Caki2 (cell line): ENCODE results near the gene MCUR1. TPM values are rescaled to one million over a fixed set of nuclear protein-coding genes. Genes with fewer than 3 reads are reported as not detected.
"Not testable (repeated sequence)": the region's sequence is repeated elsewhere in the genome, so short reads cannot be mapped to it uniquely, and the experiment has no call there.

ENCODE experiments used
- DNase-seq: peaks from one replicate; pipeline ENCODE4 v3.0.0-alpha.2; 2015; ENCODE audit warnings: low read depth
- in situ Hi-C: cut with HindIII; loops from 2 replicates; pipeline ENCODE4 v1.10.0; 2016; ENCODE audit warnings: low sequenced_read_pairs, low pct_unique_long_range_greater_than_20kb, mixed read lengths
- total RNA-seq: library from RNA; depleted of rRNA; stranded (reverse); fragments of >200 nt; shearing (Covaris generic); gene quantifications from 2 replicates; pipeline ENCODE4 v1.2.3, GENCODE V29; 2014; ENCODE audit warnings: low replicate concordance; rRNA removed

Gene MCUR1
- 21.6 and 26.5 TPM in 2 replicates for total RNA-seq

- in situ Hi-C loops, result no loop called here
- peak; percentile 91 for DNase-seq
Measured at GRCh38 chr6:13814176-13814937, at the start of gene MCUR1. Gene MCUR1, minus strand, starts transcription at chr6:13814557. Its CDS starts 128 bp downstream, at chr6:13814429.

GRCh38 chr6:13863699-13864155 lies 49.4 kb upstream of the MCUR1 start:
- peak; percentile 26 for DNase-seq
- in situ Hi-C loops, result no loop called here

- peak; percentile 18 for DNase-seq
- in situ Hi-C loops, result not testable (repeated sequence)
Measured at GRCh38 chr6:13860556-13861185, 46.3 kb upstream of the MCUR1 start.

DNA sequence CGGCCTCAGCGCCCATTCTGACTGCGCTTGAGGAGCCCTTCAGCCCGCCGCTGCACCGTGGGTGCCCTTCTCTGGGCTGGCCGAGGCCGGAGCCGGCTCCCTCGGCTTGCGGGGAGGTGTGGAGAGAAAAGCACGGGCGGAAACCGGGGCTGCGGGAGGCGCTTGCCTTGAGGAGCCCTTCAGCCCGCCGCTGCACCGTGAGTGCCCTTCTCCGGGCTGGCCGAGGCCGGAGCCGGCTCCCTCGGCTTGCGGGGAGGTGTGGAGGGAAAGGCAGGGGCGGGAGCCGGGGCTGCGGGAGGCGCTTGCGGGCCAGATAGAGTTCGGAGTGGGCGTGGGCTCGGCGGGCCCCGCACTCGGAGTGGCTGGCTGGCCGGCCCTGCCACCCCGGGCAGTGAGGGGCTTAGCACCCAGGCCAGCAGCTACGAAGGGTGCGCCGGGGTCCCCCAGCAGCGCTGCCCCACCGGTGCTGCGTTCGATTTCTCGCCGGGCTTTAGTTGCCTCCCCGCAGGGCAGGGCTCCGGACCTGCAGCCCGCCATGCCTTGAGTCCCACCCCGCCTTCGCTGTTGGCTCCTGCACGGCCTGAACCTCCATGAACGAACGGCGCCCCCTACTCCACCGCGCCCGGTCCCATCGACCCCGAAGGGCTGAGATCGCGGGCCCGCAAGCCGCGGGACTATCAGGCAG lies 45.7 kb upstream of the MCUR1 start:
- in situ Hi-C loops, result no loop called here
- no peak for DNase-seq

DNA sequence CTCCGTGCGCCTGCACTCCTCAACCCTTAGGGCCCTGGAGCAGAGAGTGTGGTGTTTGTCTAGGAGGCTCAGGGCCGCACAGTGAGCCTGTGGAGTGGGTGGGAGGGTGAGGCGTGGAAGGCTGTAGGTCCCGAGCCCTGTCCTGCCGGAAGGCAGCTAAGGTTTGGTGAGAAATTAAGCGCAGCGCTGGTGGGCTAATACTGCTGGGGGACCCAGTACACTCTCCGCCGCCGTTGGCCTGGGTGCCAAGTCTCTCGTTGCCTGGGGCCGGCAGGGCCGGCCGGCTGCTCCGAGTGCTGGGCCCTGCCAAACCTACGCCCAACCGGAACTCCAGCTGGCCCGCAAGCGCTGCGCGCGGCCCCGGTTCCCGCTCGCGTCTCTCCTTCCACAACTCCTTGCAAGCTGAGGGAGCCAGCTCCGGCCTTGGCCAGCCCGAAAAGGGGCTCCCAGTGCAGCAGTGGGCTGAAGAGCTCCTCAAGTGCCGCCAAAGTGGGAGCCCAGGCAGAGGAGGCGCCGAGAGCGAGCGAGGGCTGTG lies 40.4 kb upstream of the MCUR1 start:
- in situ Hi-C loops, result no loop called here
- no peak for DNase-seq

DNA sequence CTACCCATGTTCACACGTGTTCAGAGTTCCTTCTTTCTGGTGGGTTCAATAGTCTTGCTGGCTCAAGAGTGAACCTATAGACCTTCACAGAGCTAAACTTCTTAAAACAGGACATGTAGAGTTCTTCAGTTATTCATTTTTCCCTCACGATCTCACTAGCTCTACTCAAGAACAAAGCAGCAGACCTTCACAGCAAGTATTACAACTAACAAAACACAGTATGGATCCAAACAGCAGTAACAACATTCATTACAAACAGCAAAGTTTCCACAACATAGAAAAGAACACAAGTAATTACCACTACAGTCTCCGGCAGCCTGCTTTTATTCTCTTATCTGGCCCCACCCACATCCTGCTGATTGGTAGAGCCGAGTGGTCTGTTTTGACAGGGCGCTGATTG lies 39.5 kb upstream of the MCUR1 start:
- no peak for DNase-seq
- in situ Hi-C loops, result no loop called here

- no peak for DNase-seq
- in situ Hi-C loops, result no loop called here
Measured at GRCh38 chr6:13851803-13852202, 37.4 kb upstream of the MCUR1 start.

- in situ Hi-C loops, result no loop called here
- no peak for DNase-seq
Measured at GRCh38 chr6:13851330-13851729, 37.0 kb upstream of the MCUR1 start.

DNA sequence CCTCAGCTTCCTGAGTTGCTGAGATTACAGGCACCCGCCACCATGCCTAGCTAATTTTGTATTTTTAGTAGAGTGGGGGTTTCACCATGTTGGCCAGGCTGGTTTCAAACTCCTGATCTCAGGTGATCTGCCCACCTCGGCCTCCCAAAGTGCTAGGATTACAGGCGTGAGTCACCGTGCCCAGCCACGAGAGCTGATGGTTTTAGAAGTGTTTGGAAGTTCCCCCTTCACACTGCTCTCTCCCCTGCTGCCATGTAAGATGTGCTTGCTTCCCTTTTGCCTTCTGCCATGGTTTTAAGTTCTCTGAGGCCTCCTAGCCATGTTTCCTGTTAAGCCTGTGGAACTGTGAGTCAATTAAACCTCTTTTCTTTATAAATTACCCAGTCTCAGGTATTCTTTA lies 36.3 kb upstream of the MCUR1 start:
- in situ Hi-C loops, DNase-seq: not testable (repeated sequence)

- in situ Hi-C loops, result no loop called here
- no peak for DNase-seq
Measured at GRCh38 chr6:13848522-13849150, 34.3 kb upstream of the MCUR1 start.

- no peak for DNase-seq
- in situ Hi-C loops, result no loop called here
Measured at GRCh38 chr6:13847326-13848050, 33.1 kb upstream of the MCUR1 start.

DNA sequence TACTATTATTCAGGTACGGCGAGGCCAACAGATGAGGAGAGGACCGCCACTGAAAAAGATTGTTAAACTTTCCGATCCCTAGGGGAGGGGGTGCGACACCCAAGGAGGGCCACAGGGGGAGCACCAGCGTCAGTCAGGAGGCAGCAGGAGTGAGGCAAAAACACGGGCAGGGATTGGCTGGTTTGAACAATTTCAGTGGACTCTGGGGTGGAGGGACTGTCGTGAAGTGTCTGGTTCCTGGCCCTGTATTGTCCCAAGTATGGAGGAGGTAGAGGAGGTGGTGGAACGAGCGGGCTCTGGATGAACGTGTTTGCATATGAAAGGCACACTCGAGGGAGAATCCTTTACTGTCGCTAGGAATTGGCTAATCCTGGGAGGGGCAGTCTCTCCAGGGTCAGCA lies 32.5 kb upstream of the MCUR1 start:
- in situ Hi-C loops, result no loop called here
- DNase-seq, result no peak

GRCh38 chr6:13841936-13842335 lies 27.6 kb upstream of the MCUR1 start:
- in situ Hi-C loops, result no loop called here
- DNase-seq, result no peak

GRCh38 chr6:13838616-13839015 lies 24.3 kb upstream of the MCUR1 start:
- DNase-seq, result no peak
- in situ Hi-C loops, result no loop called here

GRCh38 chr6:13836170-13836569 lies 21.8 kb upstream of the MCUR1 start:
- DNase-seq, result no peak
- in situ Hi-C loops, result no loop called here

DNA sequence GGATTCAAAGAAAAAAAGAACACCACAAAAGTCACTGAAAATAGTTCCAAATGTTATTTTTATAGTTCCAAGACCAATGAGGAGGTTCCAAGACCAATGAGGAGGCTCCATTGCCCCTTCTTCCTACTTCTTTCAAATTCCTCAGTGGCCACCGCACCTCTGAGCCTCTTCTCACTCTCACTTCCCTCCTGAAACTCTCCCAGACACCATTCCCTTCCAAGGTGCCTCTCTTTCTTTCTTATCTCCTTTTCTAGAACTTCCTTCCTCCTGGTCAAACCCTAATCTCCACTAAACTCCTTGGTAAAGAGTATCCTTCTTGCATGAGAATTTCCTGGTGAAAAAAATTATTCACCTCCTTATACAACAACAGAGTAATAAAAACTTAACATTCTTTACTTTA lies 20.4 kb upstream of the MCUR1 start:
- in situ Hi-C loops, result no loop called here
- no peak for DNase-seq

- not testable (repeated sequence) for DNase-seq
Measured at GRCh38 chr6:13834018-13834417, 19.7 kb upstream of the MCUR1 start.

DNA sequence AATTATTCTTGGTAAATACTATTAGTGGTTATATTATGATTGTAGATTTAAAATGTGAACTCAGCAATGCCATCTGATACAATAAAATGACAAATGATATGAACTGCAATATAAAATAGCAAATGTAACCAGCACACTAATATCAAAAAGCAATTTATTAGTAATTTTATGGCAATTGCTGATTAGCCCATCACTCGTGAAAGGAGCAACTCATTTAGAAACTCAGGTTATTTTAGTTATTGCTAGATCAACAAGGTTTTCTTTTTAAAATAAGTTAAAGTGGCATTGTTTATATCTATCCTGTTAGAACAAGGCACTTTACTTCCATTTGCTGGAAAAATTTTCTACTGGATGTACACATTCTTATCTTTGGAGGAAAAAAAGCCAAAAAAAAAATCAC lies 18.4 kb upstream of the MCUR1 start:
- DNase-seq, result no peak
- in situ Hi-C loops, result no loop called here

More at GRCh38 chr6:13834018-13834417, 19.7 kb upstream of the MCUR1 start:
- in situ Hi-C loops, result not testable (repeated sequence)
